WERI-Rb-1 (cell line): ENCODE data around the gene SYT9.

Experiments
- DNase-seq: peaks from one replicate; pipeline ENCODE4 v3.0.0-alpha.2; 2020
- H3K27ac ChIP-seq: fragments of 250-450 bp; sonication (Bioruptor Pico); 2 replicates; pipeline ENCODE4 v1.5.1; 2020; ENCODE audit warnings: mild to moderate bottlenecking, moderate library complexity
- H3K27me3 ChIP-seq: fragments of 250-450 bp; sonication (Bioruptor Pico); 2 replicates; pipeline ENCODE4 v1.5.1; 2021; ENCODE audit warnings: mild to moderate bottlenecking, low read depth, moderate library complexity; ENCODE audit not compliant: insufficient read depth, severe bottlenecking
- H3K36me3 ChIP-seq: fragments of 250-450 bp; sonication (Bioruptor Pico); 2 replicates; pipeline ENCODE4 v1.5.1; 2020; ENCODE audit warnings: mild to moderate bottlenecking, moderate library complexity
- H3K4me3 ChIP-seq: 2 replicates; pipeline ENCODE4 v1.5.1; 2011; ENCODE audit warnings: low read depth, mild to moderate bottlenecking, control low read depth, low read length
- H3K9me3 ChIP-seq: fragments of 250-450 bp; sonication (Bioruptor Pico); 2 replicates; pipeline ENCODE4 v1.5.1; 2021; ENCODE audit warnings: mild to moderate bottlenecking, moderate library complexity; ENCODE audit not compliant: severe bottlenecking
- CTCF ChIP-seq: IDR thresholded peaks from 2 replicates; pipeline ENCODE4 v1.5.1; 2011; ENCODE audit warnings: low read depth, mild to moderate bottlenecking, control low read depth, inconsistent platforms, low read length

Gene SYT9

GRCh38 chr11:7261578-7261977 is 9.9 kb downstream of the SYT9 start:
- Histone ChIP-seq H3K36me3 (no peaks in the 10 kb centered on the region), H3K27me3 (peaks cover 7% of the 10 kb centered on the region), H3K4me3 (no peak overlapping the region), H3K9me3 (no peaks in the 10 kb centered on the region), H3K27ac (no peak overlapping the region)
- no peak for DNase-seq
- no peak for TF ChIP-seq CTCF

GRCh38 chr11:7262672-7263071 is 11.0 kb downstream of the SYT9 start:
- no peaks in the 10 kb centered on the region for H3K36me3 ChIP-seq
- H3K9me3 ChIP-seq, result no peaks in the 10 kb centered on the region
- H3K4me3 ChIP-seq, result no peak overlapping the region
- H3K27me3 ChIP-seq, result peaks cover 7% of the 10 kb centered on the region
- H3K27ac ChIP-seq, result no peak overlapping the region
- DNase-seq, result no peak
- no peak for TF ChIP-seq CTCF

GRCh38 chr11:7263842-7264241 is 12.1 kb downstream of the SYT9 start:
- Histone ChIP-seq H3K9me3 (no peaks in the 10 kb centered on the region), H3K27me3 (peaks cover 11% of the 10 kb centered on the region), H3K4me3 (no peak overlapping the region), H3K27ac (no peak overlapping the region), H3K36me3 (no peaks in the 10 kb centered on the region)
- no peak for DNase-seq
- TF ChIP-seq CTCF, result no peak

- peaks cover 16% of the 10 kb centered on the region for H3K27me3 ChIP-seq
- no peak for TF ChIP-seq CTCF
- no peaks in the 10 kb centered on the region for H3K36me3 ChIP-seq
- no peak overlapping the region for H3K27ac ChIP-seq
- no peak overlapping the region for H3K4me3 ChIP-seq
- no peaks in the 10 kb centered on the region for H3K9me3 ChIP-seq
- no peak for DNase-seq
Observed at GRCh38 chr11:7268758-7269157, 17.1 kb downstream of the SYT9 start.

- no peak for TF ChIP-seq CTCF
- no peak for DNase-seq
- Histone ChIP-seq H3K36me3 (no peaks in the 10 kb centered on the region), H3K27me3 (peaks cover 16% of the 10 kb centered on the region), H3K27ac (no peak overlapping the region), H3K4me3 (no peak overlapping the region), H3K9me3 (no peaks in the 10 kb centered on the region)
Observed at GRCh38 chr11:7270233-7270865, 18.6 kb downstream of the SYT9 start.

- H3K36me3 ChIP-seq, result no peaks in the 10 kb centered on the region
- H3K4me3 ChIP-seq, result no peak overlapping the region
- peaks cover 18% of the 10 kb centered on the region for H3K27me3 ChIP-seq
- DNase-seq, result no peak
- no peak for TF ChIP-seq CTCF
- no peak overlapping the region for H3K27ac ChIP-seq
- no peaks in the 10 kb centered on the region for H3K9me3 ChIP-seq
Observed at GRCh38 chr11:7272373-7272772, 20.7 kb downstream of the SYT9 start.
